AG09319 (cell line): ENCODE data around the gene JAML.
A peak's percentile ranks its signal among the peaks of the same experiment; 100 is the strongest.

Experiments used
- DNase-seq: peaks from one replicate; pipeline ENCODE4 v3.0.0-alpha.2; 2010; ENCODE audit warnings: low read depth; ENCODE audit errors: extremely low read depth
- TF ChIP-seq, protein P1 (sequence below): IDR thresholded peaks from 2 replicates; pipeline ENCODE4 v1.5.1; 2011; ENCODE audit warnings: low read depth, mild to moderate bottlenecking, inconsistent platforms, low read length, moderate library complexity

JAML gene

DNA sequence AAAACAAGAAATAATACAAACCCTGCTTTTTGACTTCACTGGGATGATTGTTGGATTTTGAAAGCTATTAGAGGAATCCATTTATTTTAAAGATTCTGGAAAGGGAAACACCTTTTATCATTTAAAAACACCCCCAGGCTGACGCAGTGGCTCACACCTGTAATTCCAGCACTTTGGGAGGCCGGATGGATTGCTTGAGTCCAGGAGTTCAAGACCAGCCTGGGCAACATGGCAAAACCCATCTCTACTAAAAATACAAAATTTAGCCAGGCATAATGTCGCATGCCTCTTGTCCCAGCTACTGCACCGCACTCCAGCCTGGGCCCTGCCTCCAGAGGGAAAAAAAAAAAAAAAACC, 48.1 kb downstream of the JAML start:
- no peak for DNase-seq
- TF ChIP-seq, protein P1, sequence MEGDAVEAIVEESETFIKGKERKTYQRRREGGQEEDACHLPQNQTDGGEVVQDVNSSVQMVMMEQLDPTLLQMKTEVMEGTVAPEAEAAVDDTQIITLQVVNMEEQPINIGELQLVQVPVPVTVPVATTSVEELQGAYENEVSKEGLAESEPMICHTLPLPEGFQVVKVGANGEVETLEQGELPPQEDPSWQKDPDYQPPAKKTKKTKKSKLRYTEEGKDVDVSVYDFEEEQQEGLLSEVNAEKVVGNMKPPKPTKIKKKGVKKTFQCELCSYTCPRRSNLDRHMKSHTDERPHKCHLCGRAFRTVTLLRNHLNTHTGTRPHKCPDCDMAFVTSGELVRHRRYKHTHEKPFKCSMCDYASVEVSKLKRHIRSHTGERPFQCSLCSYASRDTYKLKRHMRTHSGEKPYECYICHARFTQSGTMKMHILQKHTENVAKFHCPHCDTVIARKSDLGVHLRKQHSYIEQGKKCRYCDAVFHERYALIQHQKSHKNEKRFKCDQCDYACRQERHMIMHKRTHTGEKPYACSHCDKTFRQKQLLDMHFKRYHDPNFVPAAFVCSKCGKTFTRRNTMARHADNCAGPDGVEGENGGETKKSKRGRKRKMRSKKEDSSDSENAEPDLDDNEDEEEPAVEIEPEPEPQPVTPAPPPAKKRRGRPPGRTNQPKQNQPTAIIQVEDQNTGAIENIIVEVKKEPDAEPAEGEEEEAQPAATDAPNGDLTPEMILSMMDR = no peak

DNA sequence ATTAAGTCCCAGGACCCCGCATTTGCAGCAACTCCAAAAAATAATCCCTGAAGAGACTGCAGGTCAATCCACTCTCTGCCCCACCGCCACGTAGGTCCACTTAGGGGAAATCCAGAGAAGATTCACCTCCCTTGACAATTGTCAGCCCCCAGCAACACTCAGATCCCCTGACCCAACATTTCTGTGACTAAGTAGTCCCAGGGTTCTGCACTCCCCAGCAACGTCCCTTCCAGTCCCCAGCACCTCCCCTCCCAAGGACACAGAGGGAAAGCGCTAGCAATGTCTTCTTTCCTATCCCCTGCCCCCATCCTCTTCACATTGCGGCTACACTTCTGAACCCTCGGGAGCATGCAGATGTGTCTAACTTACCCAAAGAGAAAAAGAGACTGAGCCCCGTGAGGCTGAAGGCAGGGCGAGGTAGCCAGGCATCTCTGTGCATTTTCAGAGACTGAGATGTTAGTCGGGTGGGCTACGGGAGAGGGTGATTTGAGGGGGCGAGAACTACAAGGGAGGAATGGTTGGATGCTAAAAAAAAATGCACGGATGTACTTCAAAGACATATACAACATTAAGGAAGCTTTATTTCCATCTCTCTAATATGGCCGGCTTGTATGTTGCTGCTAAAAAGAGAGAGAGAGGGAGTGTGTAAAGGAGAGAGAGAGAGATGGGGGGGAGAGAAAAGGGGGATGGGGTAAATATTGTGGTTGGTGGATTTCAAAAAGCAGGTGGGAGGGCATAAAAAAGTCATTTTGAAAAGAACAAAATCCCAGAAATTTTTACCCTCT, 48.6 kb downstream of the JAML start, which contains the start of gene SCN2B:
Gene SCN2B, minus strand, starts transcription at position 647 of the 785 bp plus-strand sequence. Its CDS starts 208 bp downstream, at position 439.
- TF ChIP-seq, protein P1 = no peak
- no peak for DNase-seq

DNA sequence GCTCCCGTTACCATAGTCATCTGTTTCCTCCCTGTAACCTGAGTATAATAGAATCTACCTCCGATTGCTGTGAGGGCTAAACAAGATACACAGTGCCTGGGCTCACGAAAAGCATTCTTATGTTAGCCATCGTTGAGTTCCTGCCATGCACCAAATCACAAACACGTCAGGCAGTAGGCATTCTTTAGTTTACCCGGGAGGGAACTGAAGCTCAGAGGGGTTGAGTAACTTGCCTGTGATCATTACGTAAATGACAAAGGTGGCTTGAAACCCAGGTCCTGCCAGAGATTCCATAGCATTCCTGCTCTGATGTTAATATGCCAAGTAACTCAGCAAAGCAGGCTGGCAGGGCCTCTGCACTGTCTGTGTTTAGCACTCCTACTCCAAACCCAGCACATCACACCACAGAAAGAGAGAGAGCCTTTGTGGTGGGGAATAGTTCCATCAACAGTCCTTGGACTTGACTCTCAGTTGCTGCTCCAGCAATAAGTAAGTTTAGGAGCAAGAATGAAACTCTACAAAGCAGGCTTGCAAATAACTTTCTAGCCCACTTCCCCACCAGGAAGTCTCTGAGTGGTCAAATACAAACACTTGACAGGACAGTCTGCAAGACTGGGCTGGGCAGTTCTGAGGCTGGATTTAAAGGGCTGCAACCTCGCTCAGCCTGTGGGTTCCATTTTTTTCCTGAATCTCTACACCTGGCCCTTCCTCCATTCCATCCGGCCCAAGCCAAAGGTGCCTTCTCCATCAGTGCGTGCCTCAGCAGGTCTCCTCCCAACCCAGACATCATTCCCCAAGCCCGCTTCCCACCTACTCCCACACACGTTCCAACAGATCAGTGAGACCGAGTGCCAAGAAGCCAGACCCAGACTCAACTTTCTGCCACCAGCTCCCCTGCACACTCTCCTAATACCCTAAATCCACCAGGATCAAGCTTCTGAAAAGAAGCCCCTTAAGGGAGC, 49.5 kb downstream of the JAML start:
- TF ChIP-seq, protein P1 = no peak
- peak; percentile 22 for DNase-seq

DNA sequence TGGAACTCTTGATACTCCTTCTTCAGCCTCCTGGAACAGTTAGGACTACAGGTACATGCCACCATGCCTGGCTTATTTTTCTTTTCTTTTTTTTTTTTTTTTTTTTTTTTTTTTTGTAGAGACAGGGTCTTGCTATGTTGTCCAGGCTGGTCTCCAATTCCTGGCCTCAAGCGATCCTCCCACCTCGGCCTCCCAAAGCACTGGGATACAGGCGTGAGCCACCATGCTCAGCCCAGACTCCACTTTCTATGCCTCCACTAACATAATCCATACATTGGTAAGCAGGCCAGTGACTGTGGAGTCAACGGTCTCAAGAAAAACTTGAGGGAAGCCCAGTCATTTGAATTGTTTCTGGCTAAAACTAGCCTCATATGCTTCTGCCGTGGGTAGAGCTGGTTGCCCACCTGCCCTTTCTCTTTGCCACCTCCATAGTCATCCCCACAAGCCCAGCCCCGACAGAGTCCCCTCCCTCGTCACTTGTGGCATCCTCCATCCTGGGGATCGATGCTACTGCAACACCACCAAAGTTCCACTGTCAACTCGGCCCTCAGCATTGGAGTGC, 50.7 kb downstream of the JAML start:
- DNase-seq = no peak
- TF ChIP-seq, protein P1 = no peak

DNA sequence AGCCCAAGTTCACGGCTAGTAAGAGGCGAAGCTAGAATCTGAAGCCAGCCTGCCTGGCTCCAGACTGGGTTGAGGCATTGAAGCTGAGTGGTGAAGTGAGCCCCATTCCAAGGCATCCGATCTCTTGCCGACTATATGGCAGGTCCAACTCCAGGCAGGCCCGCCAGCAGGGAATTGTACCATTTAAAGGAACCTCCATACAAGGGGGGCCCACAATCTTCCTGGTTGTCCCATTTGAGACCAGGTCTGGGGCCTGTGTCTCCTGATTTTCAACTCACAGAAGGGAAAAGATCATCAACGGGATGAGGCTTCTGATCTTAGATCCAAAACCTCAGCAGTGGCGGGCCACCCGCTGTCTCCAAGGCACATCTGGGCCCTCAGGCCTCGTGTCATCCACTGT, 52.5 kb downstream of the JAML start:
- no peak for DNase-seq
- TF ChIP-seq, protein P1 = no peak

DNA sequence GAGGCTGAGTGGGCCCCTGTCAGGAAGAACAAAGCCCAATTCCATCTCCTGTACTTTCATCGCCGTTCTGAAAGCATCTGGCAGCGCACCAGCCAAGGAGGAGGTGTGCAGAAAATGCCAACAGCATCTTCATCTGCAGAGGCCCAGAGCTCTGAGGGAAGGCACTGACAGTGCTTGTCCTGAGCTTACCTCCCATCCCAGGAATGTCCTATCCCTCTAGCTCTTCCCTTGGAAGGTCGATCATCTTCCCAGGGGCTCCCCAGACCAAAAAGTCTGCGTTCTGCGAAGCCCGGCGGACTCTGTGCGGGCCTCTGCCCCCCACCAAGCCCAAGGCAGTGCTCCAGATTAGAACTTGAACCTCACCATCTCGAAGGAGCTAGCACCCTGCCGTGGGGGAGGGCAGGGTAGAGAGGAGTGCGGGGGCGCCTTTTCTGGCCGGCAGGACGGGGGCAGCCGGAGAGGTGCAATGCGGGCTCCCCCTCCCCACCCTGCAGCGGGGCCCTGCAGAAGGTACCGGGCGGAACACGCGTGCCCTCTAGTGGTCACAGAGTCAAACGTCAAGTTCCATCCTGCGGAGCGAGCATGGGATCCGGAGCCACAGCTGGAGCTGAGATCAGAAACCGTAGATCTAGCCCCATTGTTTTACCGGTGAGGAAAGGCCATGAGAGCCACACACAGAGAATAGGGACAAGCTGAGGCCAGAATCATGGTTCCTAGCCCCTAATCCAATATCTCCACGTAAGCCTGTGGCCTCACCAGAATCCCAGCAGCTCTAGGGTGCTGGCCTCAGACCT, 53.3 kb downstream of the JAML start:
- TF ChIP-seq, protein P1 = peak; percentile 86
- DNase-seq = no peak
